Activated CD4-positive, alpha-beta T cell treated with anti-CD3 and anti-CD28 coated beads, Interleukin-2, amount 10 ng/mL, durations not matched to agents 7 days and 5 days (primary cell): ENCODE measurements around the gene B4GALT3. TPM values are rescaled to one million over a fixed set of nuclear protein-coding genes. Genes with fewer than 3 reads are reported as not detected.

ENCODE experiments used
- CTCF ChIA-PET: fragments of 350-600 bp; sonication (Branson Sonifier 250); formaldehyde crosslinking; loops from one replicate; lab custom pipeline; 2021; ENCODE audit warnings: antibody characterized with exemption; lab: Charles Lee
- POLR2A ChIA-PET: fragments of 350-600 bp; sonication (Branson Sonifier 250); formaldehyde crosslinking; loops from one replicate; lab custom pipeline; 2021; ENCODE audit warnings: antibody characterized with exemption; lab: Charles Lee
- DNase-seq: peaks from one replicate; pipeline ENCODE4 v3.0.0-alpha.2; 2020
- H3K27ac Mint-ChIP-seq: one replicate; pipeline ENCODE4 v1.8.0; 2021; ENCODE audit warnings: mild to moderate bottlenecking, moderate library complexity, mixed read lengths
- H3K27me3 Mint-ChIP-seq: one replicate; pipeline ENCODE4 v1.8.0; 2021; ENCODE audit warnings: mixed read lengths
- H3K36me3 Mint-ChIP-seq: one replicate; pipeline ENCODE4 v1.8.0; 2021; ENCODE audit warnings: low read depth, mixed read lengths
- H3K4me1 Mint-ChIP-seq: one replicate; pipeline ENCODE4 v1.8.0; 2021; ENCODE audit warnings: mixed read lengths
- H3K4me3 Mint-ChIP-seq: one replicate; pipeline ENCODE4 v1.8.0; 2021; ENCODE audit warnings: mild to moderate bottlenecking, moderate library complexity, mixed read lengths
- H3K9me3 Mint-ChIP-seq: one replicate; pipeline ENCODE4 v1.8.0; 2021; ENCODE audit warnings: mixed read lengths
- microRNA-seq: library from miRNA; unstranded; fragments of <30 nt; microRNA quantifications from one replicate; pipeline ENCODE4 v1.2.0, GENCODE V29; 2021; ENCODE audit warnings: borderline microRNAs expressed, borderline replicate concordance
- total RNA-seq, 2 experiments: library from RNA; stranded (reverse); gene quantifications; one replicate each; pipeline ENCODE4 v1.2.3, GENCODE V29; 2021

B4GALT3 gene
- total RNA-seq, 2 experiments from 2014 or later, result 43.1 to 48.6 TPM

- peaks cover 56% of the 10 kb centered on the region for H3K4me1 Mint-ChIP-seq
- CTCF ChIA-PET, result interaction anchor here (0.6 to 1.9 kb wide), 9 partner anchors 9 to 73 kb away, joined by 3 to 5 read pairs (median 3); partner anchors contain the start of genes NIT1 and PFDN2
- H3K36me3 Mint-ChIP-seq, result peaks cover 58% of the 10 kb centered on the region
- no peaks in the 10 kb centered on the region for H3K27me3 Mint-ChIP-seq
- POLR2A ChIA-PET, result interaction anchor here (0.6 kb wide), 1 partner anchor 134 kb away, joined by 3 read pairs; no protein-coding TSS in a partner anchor
- no peaks in the 10 kb centered on the region for H3K9me3 Mint-ChIP-seq
- no peak for DNase-seq
- no peak overlapping the region for H3K27ac Mint-ChIP-seq
- H3K4me3 Mint-ChIP-seq, result no peak overlapping the region
Measured at GRCh38 chr1:161127649-161128048, 49.7 kb downstream of the B4GALT3 start.

GRCh38 chr1:161122967-161123366 lies 54.3 kb downstream of the B4GALT3 start:
- ChIA-PET CTCF (interaction anchor here (1.2 to 1.5 kb wide), 2 partner anchors 13 to 27 kb away, joined by 3 read pairs; no protein-coding TSS in a partner anchor), POLR2A (interaction anchor here (0.7 kb wide), 1 partner anchor 266 kb away, joined by 4 read pairs; no protein-coding TSS in a partner anchor)
- H3K4me3 Mint-ChIP-seq, result no peak overlapping the region
- H3K27me3 Mint-ChIP-seq, result no peaks in the 10 kb centered on the region
- peaks cover 51% of the 10 kb centered on the region for H3K4me1 Mint-ChIP-seq
- peaks cover 59% of the 10 kb centered on the region for H3K36me3 Mint-ChIP-seq
- H3K9me3 Mint-ChIP-seq, result no peaks in the 10 kb centered on the region
- DNase-seq, result no peak
- no peak overlapping the region for H3K27ac Mint-ChIP-seq

GRCh38 chr1:161121834-161122233 lies 55.5 kb downstream of the B4GALT3 start:
- H3K9me3 Mint-ChIP-seq, result no peaks in the 10 kb centered on the region
- ChIA-PET CTCF (interaction anchor here (0.7 to 1.6 kb wide), 8 partner anchors 14 to 354 kb away, joined by 3 to 5 read pairs (median 3); no protein-coding TSS in a partner anchor), POLR2A (no interaction called here)
- H3K27me3 Mint-ChIP-seq, result no peaks in the 10 kb centered on the region
- no peak overlapping the region for H3K4me3 Mint-ChIP-seq
- H3K27ac Mint-ChIP-seq, result no peak overlapping the region
- DNase-seq, result no peak
- peaks cover 46% of the 10 kb centered on the region for H3K4me1 Mint-ChIP-seq
- peaks cover 53% of the 10 kb centered on the region for H3K36me3 Mint-ChIP-seq

Small RNAs within 50 kb of the gene (microRNA-seq; reads per million reads assigned to microRNA genes)
- gene MIR5187, result not detected

Other genes with a start within 250 kb of the B4GALT3 start
- not detected for gene ITLN2, start 222.7 kb downstream of the B4GALT3 start, total RNA-seq
- 10 to 100 TPM; 14.1 to 15.6 TPM for gene F11R, start 156.4 kb downstream of the B4GALT3 start, total RNA-seq
- 10 to 100 TPM; 33.5 to 43.6 TPM for gene TSTD1, start 138.5 kb downstream of the B4GALT3 start, total RNA-seq
- gene USF1, start 131.5 kb downstream of the B4GALT3 start, total RNA-seq, result 10 to 100 TPM; 78.0 to 81.2 TPM
- gene ARHGAP30, start 107.6 kb downstream of the B4GALT3 start, total RNA-seq, result 100 to 1,000 TPM; 244 to 304 TPM
- under 1 TPM in 1 of 2 experiments, not detected in 1; 0.15 TPM for gene NECTIN4, start 87.9 kb downstream of the B4GALT3 start, total RNA-seq
- gene KLHDC9, start 79.1 kb downstream of the B4GALT3 start, total RNA-seq, result under 1 TPM in 1 of 2 experiments, not detected in 1; 0.30 TPM
- 10 to 100 TPM; 46.0 to 56.0 TPM for gene PFDN2, start 59.5 kb downstream of the B4GALT3 start, total RNA-seq
- 10 to 100 TPM; 37.7 to 39.0 TPM for gene NIT1, start 59.4 kb downstream of the B4GALT3 start, total RNA-seq
- gene DEDD, start 44.8 kb downstream of the B4GALT3 start, total RNA-seq, result 10 to 100 TPM; 39.8 to 43.1 TPM
- gene UFC1, start 23.5 kb downstream of the B4GALT3 start, total RNA-seq, result 100 to 1,000 TPM; 115 to 120 TPM
- 10 to 100 TPM; 34.7 to 40.2 TPM for gene USP21, start 18.0 kb downstream of the B4GALT3 start, total RNA-seq
- 10 to 100 TPM; 33.6 to 40.7 TPM for gene PPOX, start 11.1 kb downstream of the B4GALT3 start, total RNA-seq
- 1 to 10 TPM in 1 of 2 experiments, under 1 TPM in 1; 0.31 to 1.3 TPM for gene ADAMTS4, start 21.5 kb upstream of the B4GALT3 start, total RNA-seq
- gene NDUFS2, start 24.9 kb upstream of the B4GALT3 start, total RNA-seq, result 10 to 100 TPM; 74.2 to 82.1 TPM
- 1 to 10 TPM; 1.8 to 3.0 TPM for gene FCER1G, start 37.8 kb upstream of the B4GALT3 start, total RNA-seq
- not detected for gene APOA2, start 46.1 kb upstream of the B4GALT3 start, total RNA-seq
- gene TOMM40L, start 48.6 kb upstream of the B4GALT3 start, total RNA-seq, result 10 to 100 TPM; 16.7 to 17.3 TPM
- gene NR1I3, start 60.7 kb upstream of the B4GALT3 start, total RNA-seq, result not detected
- under 1 TPM in 1 of 2 experiments, not detected in 1; 0.15 TPM for gene PCP4L1, start 81.2 kb upstream of the B4GALT3 start, total RNA-seq
- gene MPZ, start 132.5 kb upstream of the B4GALT3 start, total RNA-seq, result 1 to 10 TPM; 4.5 to 5.2 TPM
- 100 to 1,000 TPM; 159 to 169 TPM for gene SDHC, start 136.9 kb upstream of the B4GALT3 start, total RNA-seq
- gene CFAP126, start 190.4 kb upstream of the B4GALT3 start, total RNA-seq, result not detected